Astrocyte (in vitro differentiated cells and primary cell): ENCODE data around the gene SOHLH1. TPM values are rescaled to one million over a fixed set of nuclear protein-coding genes. Genes with fewer than 3 reads are reported as not detected.
A peak's percentile ranks its signal among the peaks of the same experiment; 100 is the strongest.

Experiments used
- DNase-seq: peaks from one replicate; pipeline ENCODE4 v3.0.0-alpha.2; 2010; ENCODE audit warnings: low read depth
- FAIRE-seq: peaks from 2 replicates; lab custom pipeline; 2011; peaks lifted over from hg19 to GRCh38; lab: Jason Lieb, UNC
- H2AFZ ChIP-seq: 2 replicates; pipeline ENCODE4 v1.6.0; 2012; ENCODE audit warnings: low read depth, low read length, inconsistent platforms
- H3K27ac ChIP-seq: 2 replicates; pipeline ENCODE4 v1.5.1; 2011; ENCODE audit warnings: low read depth, low read length, inconsistent platforms
- H3K27me3 ChIP-seq: 2 replicates; pipeline ENCODE4 v1.6.0; 2011; ENCODE audit warnings: low read length, inconsistent platforms; ENCODE audit not compliant: insufficient read depth
- H3K36me3 ChIP-seq: 2 replicates; pipeline ENCODE4 v1.5.1; 2011; ENCODE audit warnings: low read length, inconsistent platforms; ENCODE audit not compliant: insufficient read depth
- H3K4me1 ChIP-seq: 2 replicates; pipeline ENCODE4 v1.5.1; 2011; ENCODE audit warnings: low read length, inconsistent platforms; ENCODE audit not compliant: insufficient read depth
- H3K4me2 ChIP-seq: 2 replicates; pipeline ENCODE4 v1.6.0; 2012; ENCODE audit warnings: low read length, inconsistent platforms
- H3K4me3 ChIP-seq: 2 replicates; pipeline ENCODE4 v1.5.1; 2011; ENCODE audit warnings: low read depth, mild to moderate bottlenecking, low read length, inconsistent platforms; ENCODE audit not compliant: insufficient read depth
- H3K79me2 ChIP-seq: 2 replicates; pipeline ENCODE4 v1.6.0; 2012; ENCODE audit warnings: mild to moderate bottlenecking, low read length, inconsistent platforms; ENCODE audit not compliant: insufficient read depth
- H3K9ac ChIP-seq: 2 replicates; pipeline ENCODE4 v1.6.0; 2012; ENCODE audit warnings: mild to moderate bottlenecking, low read length, inconsistent platforms
- H3K9me3 ChIP-seq: 2 replicates; pipeline ENCODE4 v1.5.1; 2012; ENCODE audit warnings: low read depth, mild to moderate bottlenecking, low read length, inconsistent platforms; ENCODE audit not compliant: insufficient read depth
- H4K20me1 ChIP-seq: 2 replicates; pipeline ENCODE4 v1.6.0; 2012; ENCODE audit warnings: low read length, inconsistent platforms; ENCODE audit not compliant: insufficient read depth
- H3K27ac Mint-ChIP-seq: one replicate; pipeline ENCODE4 v1.8.0; 2021; ENCODE audit warnings: mild to moderate bottlenecking, mixed read lengths; ENCODE audit not compliant: unreplicated experiment
- H3K27me3 Mint-ChIP-seq: one replicate; pipeline ENCODE4 v1.8.0; 2021; ENCODE audit warnings: low read depth, mixed read lengths; ENCODE audit not compliant: unreplicated experiment
- H3K36me3 Mint-ChIP-seq: one replicate; pipeline ENCODE4 v1.8.0; 2021; ENCODE audit warnings: low read depth, mixed read lengths; ENCODE audit not compliant: unreplicated experiment
- H3K4me1 Mint-ChIP-seq: one replicate; pipeline ENCODE4 v1.8.0; 2021; ENCODE audit warnings: low read depth, mixed read lengths; ENCODE audit not compliant: unreplicated experiment
- H3K4me3 Mint-ChIP-seq: one replicate; pipeline ENCODE4 v1.8.0; 2021; ENCODE audit warnings: mild to moderate bottlenecking, moderate library complexity, mixed read lengths; ENCODE audit not compliant: unreplicated experiment
- H3K9me3 Mint-ChIP-seq: one replicate; pipeline ENCODE4 v1.8.0; 2021; ENCODE audit warnings: mild to moderate bottlenecking, mixed read lengths; ENCODE audit not compliant: unreplicated experiment
- EZH2 ChIP-seq: IDR thresholded peaks from 2 replicates; pipeline ENCODE4 v1.6.1; 2012; ENCODE audit warnings: mild to moderate bottlenecking, low read length, inconsistent platforms; ENCODE audit not compliant: insufficient read depth
- total RNA-seq: library from RNA; stranded (reverse); gene quantifications from 2 replicates; pipeline ENCODE4 v1.2.1, GENCODE V29; 2021
- TF ChIP-seq, protein P1 (sequence below): IDR thresholded peaks from 2 replicates; pipeline ENCODE4 v1.5.1; 2011; ENCODE audit warnings: low read depth, mild to moderate bottlenecking, inconsistent platforms, low read length, moderate library complexity; ENCODE audit not compliant: insufficient read depth

Gene SOHLH1
- total RNA-seq, 1 donor from 2014 or later = not detected

- H2AFZ ChIP-seq = no peak overlapping the region
- no peaks in the 10 kb centered on the region for H3K79me2 ChIP-seq
- H3K9me3 ChIP-seq = no peaks in the 10 kb centered on the region
- H3K4me2 ChIP-seq = no peak overlapping the region
- no peak overlapping the region for H3K27ac ChIP-seq
- H3K4me3 ChIP-seq = no peak overlapping the region
- DNase-seq (no peak), FAIRE-seq (no peak)
- no peak overlapping the region for H3K27ac Mint-ChIP-seq
- H3K27me3 Mint-ChIP-seq = peaks cover 34% of the 10 kb centered on the region
- H4K20me1 ChIP-seq = no peaks in the 10 kb centered on the region
- TF ChIP-seq EZH2 = no peak
- TF ChIP-seq, protein P1, sequence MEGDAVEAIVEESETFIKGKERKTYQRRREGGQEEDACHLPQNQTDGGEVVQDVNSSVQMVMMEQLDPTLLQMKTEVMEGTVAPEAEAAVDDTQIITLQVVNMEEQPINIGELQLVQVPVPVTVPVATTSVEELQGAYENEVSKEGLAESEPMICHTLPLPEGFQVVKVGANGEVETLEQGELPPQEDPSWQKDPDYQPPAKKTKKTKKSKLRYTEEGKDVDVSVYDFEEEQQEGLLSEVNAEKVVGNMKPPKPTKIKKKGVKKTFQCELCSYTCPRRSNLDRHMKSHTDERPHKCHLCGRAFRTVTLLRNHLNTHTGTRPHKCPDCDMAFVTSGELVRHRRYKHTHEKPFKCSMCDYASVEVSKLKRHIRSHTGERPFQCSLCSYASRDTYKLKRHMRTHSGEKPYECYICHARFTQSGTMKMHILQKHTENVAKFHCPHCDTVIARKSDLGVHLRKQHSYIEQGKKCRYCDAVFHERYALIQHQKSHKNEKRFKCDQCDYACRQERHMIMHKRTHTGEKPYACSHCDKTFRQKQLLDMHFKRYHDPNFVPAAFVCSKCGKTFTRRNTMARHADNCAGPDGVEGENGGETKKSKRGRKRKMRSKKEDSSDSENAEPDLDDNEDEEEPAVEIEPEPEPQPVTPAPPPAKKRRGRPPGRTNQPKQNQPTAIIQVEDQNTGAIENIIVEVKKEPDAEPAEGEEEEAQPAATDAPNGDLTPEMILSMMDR = no peak
- H3K4me3 Mint-ChIP-seq = no peak overlapping the region
- H3K4me1 ChIP-seq = no peaks in the 10 kb centered on the region
- H3K27me3 ChIP-seq = no peaks in the 10 kb centered on the region
- no peaks in the 10 kb centered on the region for H3K36me3 ChIP-seq
- peaks cover 9% of the 10 kb centered on the region for H3K4me1 Mint-ChIP-seq
- no peak overlapping the region for H3K9ac ChIP-seq
- H3K36me3 Mint-ChIP-seq = peaks cover 2% of the 10 kb centered on the region
- no peaks in the 10 kb centered on the region for H3K9me3 Mint-ChIP-seq
These were observed 6.0 kb downstream of the SOHLH1 start for GRCh38 chr9:135693265-135693664.

DNA sequence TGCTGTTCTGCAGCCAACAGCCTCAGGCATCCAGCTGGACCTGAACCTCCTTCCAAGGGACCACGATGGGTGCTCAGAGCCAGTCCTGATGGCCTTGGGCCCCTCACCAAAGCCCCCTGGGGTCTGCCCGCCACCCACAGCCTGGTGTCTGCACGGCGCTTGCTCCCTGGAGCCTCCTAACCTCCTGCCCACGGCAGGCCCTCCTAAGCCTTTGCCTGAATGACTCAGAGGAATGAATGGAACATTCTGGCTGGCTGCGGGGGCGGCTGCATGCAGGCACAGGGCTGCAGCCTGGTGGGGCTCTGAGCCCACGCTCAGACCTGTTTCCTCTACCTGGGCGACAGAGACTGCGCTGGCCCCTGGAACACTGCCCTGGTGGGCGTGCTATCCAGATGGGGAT, 6.9 kb downstream of the SOHLH1 start:
- Histone ChIP-seq H4K20me1 (no peaks in the 10 kb centered on the region), H3K4me2 (no peak overlapping the region), H3K4me3 (no peak overlapping the region), H3K9ac (no peak overlapping the region), H3K27me3 (no peaks in the 10 kb centered on the region), H3K9me3 (no peaks in the 10 kb centered on the region), H3K79me2 (no peaks in the 10 kb centered on the region), H2AFZ (no peak overlapping the region), H3K4me1 (no peaks in the 10 kb centered on the region), H3K27ac (no peak overlapping the region), H3K36me3 (no peaks in the 10 kb centered on the region)
- Mint-ChIP-seq H3K27ac (no peak overlapping the region), H3K27me3 (peaks cover 31% of the 10 kb centered on the region), H3K9me3 (no peaks in the 10 kb centered on the region), H3K36me3 (peaks cover 2% of the 10 kb centered on the region), H3K4me3 (no peak overlapping the region), H3K4me1 (peaks cover 9% of the 10 kb centered on the region)
- FAIRE-seq = no peak
- DNase-seq = peak; percentile 8
- TF ChIP-seq EZH2 = no peak
- TF ChIP-seq, protein P1 = no peak

DNA sequence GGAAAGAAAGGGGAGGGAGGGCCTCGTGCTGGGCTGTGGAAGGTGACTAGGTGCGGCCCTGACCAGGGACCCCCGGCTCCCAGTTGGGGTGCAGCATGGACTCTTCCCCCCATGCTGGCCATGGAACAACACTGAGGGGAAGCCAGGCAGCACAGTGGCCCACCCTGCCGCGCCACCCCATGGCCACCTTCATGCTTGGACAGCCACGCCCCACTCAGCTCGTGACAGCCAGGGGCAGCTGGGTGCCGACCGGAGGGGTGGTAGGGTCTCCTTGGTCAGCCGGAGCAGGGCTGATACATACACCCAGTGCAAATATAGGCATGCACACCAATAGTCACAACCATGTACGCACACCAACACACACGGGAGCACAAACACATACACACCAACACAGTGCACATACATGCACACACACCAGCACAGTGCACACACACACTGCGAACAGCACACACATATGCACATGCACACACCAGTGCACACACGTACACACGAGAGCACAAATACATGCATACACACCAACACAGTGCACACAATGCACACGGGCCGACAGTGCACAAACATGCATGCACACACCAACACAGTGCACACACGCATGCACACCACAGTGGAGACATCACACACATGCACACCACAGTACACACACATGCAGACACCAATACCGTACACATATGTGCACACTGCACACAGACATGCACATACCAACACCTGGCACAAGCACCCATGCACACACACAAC, 8.3 kb downstream of the SOHLH1 start:
- Mint-ChIP-seq H3K27ac (no peak overlapping the region), H3K4me1 (peaks cover 9% of the 10 kb centered on the region), H3K4me3 (no peak overlapping the region), H3K27me3 (peaks cover 29% of the 10 kb centered on the region), H3K9me3 (no peaks in the 10 kb centered on the region), H3K36me3 (peaks cover 2% of the 10 kb centered on the region)
- Histone ChIP-seq H3K36me3 (no peaks in the 10 kb centered on the region), H4K20me1 (no peaks in the 10 kb centered on the region), H3K27ac (no peak overlapping the region), H2AFZ (no peak overlapping the region), H3K27me3 (no peaks in the 10 kb centered on the region), H3K9me3 (no peaks in the 10 kb centered on the region), H3K4me1 (no peaks in the 10 kb centered on the region), H3K9ac (no peak overlapping the region), H3K4me3 (no peak overlapping the region), H3K4me2 (no peak overlapping the region), H3K79me2 (no peaks in the 10 kb centered on the region)
- DNase-seq (no peak), FAIRE-seq (no peak)
- no peak for TF ChIP-seq EZH2
- TF ChIP-seq, protein P1 = no peak
